CD4-positive, alpha-beta T cell treated with Interleukin-4 for 1 hour (primary cell): Measurements from ENCODE around the gene PLK4.
"Not testable (repeated sequence)": the region's sequence is repeated elsewhere in the genome, so short reads cannot be mapped to it uniquely, and the experiment has no call there.

Experiments
- DNase-seq, 2 donors: peaks; one replicate each; pipeline ENCODE4 v3.0.0-alpha.2; 2020 to 2022

The PLK4 gene

GRCh38 chr4:127880763-127881562, at the start of gene PLK4:
Gene PLK4, plus strand, starts transcription at chr4:127880893. Its CDS starts 242 bp downstream, at chr4:127881135.
- DNase-seq, result peak; percentile 96 to 97

DNA sequence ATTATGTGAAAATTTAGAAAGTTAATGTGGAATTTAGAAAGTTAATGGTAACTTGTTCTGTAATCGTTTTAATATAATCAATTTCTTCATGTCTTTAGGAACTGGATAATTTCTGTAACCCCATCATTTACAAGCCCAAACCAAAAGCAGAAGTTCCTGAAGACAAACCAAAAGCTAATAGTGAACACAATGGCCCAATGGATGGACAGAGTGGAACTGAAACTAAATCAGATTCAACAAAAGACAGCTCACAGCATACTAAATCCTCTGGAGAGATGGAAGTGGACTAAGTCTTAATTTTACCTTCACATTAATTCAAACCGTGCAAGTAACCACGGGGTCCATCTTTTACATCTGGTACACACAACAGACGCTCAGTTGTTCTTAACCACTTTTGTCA, 48.1 kb upstream of the PLK4 start:
- no peak for DNase-seq

DNA sequence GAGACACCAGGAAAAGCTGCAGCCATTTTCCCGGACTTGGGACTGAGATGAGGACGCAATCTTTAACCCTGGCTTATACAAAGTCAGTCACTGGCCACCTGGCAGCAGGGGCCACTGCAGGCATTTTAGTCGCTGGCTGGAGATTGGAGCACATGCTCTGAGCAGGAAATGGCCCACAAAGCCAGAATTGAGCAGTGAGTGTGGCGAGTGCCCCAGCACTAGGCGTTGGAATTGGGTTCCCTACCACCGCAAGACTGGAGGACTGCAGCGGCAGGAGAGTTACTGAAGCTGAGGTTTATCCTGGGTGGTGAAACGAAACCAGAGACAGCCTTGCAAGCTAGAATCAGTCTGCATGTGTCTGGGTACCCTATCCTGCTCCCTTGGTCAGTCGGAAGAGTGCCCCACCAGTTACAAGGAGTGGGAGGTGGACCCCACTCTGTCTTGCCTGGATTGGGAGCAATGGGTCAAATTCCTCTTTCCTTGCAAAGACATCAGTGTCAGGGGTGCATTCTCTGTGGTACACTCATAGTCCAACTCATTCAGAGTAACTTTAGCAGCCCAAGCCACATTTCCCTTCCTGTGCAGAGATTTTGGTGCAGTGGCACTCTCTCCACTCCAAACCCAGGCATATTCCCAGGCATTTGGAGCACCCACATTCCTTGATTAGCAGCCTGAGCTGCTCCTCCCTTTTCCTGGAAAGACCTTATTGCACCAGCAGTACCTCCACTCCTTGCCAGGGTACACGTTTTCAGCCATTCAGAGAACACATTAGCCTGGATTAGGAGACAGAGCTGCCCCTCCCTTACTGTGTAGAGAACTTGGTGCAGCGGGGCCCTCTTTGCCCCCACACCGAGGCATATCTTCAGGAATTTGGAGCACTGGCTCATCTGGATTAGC, 36.7 kb upstream of the PLK4 start:
- DNase-seq, result no peak

DNA sequence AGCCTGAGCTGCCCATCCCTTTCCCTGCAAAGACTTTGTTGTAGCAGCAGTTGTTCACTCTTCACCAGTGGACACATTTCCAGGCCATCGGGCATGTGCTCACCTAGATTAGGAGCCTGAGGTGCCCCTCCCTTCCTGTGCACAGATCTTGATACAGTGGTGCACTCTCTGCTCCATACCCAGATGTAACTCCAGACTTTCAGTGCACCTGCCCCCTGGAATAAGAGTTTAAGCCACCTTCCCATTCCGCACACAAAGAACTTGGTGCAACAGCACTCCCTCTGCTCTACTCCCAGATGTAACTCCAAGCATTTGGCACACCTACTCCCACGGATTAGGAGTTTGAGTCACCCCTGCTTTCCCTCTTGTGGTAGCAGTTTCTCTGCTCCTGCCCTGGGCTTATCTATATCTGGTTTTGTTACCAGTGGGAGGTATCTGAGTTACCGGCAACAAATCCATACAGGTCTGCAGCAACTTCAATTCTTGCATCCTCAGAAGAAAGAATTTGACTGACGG, 36.0 kb upstream of the PLK4 start:
- DNase-seq, result no peak

- no peak for DNase-seq
Measured at GRCh38 chr4:127846061-127846460, 34.6 kb upstream of the PLK4 start.

DNA sequence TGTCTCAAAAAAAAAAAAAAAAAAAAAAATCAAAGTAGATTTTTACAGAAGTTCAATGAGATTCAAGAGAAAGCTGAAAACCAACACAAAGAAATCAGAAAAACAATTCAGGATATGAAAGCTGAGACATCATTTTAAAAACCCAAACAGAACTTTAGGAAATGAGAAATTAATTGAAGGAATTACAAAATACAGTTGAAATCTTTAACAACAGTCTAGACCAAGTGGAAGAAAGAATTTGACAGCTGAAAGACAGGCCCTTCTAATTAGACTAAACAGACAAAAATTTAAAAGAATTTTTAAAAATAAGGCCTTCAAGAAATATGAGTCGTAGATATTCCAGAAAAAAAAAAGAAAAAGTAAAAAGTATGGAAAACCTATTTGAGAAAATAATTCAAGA, 33.9 kb upstream of the PLK4 start:
- no peak for DNase-seq

- DNase-seq, result no peak
Measured at GRCh38 chr4:127849505-127850234, 31.0 kb upstream of the PLK4 start.

DNA sequence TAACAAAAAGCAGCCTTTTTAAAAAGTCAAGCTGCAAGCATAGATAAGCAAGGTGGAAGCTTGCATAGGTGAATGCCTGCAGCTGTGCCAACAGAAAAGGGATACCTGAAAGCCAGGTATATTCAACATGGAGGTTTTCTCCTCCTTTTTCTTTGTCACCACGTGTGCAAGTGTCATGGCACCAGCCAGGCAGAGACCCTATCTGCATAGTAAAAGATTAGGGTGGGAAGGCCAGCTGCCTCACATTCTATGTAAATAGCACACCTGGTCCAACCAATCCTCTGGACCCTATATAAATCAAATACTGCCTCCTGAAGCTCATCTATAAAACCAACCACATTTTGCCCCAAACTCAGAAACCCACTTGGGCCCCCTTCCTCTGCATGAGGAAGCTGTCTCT, 28.0 kb upstream of the PLK4 start:
- DNase-seq, result no peak

DNA sequence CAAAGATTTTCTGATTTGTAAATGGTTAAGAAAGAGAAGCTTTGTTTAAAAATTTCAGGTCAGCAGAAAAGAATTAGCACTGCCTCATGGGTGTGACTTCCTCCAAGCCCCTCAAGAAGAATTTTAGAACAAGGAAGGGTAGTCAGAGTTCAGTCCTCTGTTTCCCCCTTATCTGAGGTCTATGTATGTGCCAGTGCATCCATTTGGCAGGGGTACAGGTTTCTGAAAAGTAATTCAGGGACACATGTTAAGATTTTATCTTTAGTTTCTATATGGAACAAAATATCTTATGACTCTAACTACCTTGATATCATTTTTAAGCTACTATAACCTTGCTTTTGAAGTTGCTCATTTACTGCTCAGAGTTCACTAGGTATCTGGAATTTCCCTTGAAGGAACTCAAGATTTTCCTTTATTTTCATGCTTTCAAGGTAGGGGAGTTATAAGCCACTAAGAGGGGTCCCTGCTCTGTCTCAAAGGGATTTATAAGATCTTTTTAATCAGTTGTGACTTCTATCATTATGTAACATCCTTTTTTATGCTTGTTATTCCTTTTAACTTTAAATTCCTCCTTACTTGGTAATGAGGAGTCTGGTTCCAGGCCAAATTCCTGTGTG, 24.4 kb upstream of the PLK4 start:
- DNase-seq, result no peak

GRCh38 chr4:127856813-127857447, 23.8 kb upstream of the PLK4 start:
- no peak for DNase-seq

GRCh38 chr4:127857641-127858040, 23.1 kb upstream of the PLK4 start:
- no peak for DNase-seq

DNA sequence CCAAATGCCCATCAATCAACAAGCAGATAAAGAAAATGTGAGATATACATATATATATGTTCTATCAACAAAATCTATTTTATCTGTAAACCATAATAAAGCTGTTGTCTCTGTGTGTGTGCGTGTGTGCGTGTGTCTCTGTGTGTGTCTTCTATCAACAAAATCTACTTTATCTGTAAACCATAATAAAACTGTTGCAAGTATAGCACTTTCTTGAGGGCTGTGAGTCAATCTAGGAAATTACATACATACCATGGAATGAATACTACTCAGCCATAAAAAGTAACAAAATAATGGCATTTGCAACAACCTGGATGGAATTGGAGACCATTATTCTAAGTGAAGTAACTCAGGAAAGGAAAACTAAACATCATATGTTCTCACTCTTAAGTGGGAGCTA, 12.5 kb upstream of the PLK4 start:
- no peak for DNase-seq

GRCh38 chr4:127870281-127870680, 10.4 kb upstream of the PLK4 start:
- DNase-seq, result no peak

DNA sequence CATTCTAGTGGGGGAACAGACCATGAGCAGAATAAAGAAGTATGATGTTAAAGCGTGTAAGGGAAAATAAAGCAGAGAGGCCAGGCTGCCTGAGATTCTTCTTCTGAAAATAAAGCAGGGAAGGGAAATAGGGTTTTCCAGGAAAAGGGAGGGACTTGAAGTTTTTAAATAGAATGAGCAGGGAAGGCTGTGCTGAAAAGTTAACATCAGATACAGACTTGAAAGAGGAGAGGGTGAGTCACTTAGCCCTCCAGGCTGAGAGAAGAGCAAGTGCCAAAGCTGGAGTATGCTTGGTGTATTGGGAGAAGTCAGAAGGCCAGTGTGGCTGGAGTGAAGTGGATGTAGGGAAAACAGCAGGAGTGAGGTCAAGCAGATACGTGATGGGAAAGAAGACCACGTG, 10.0 kb upstream of the PLK4 start:
- no peak for DNase-seq

GRCh38 chr4:127875791-127876190, 4.9 kb upstream of the PLK4 start:
- no peak for DNase-seq

GRCh38 chr4:127881563-127881864, 821 bp downstream of the PLK4 start:
- DNase-seq, result peak in 1 of 2 donors; percentile 22

DNA sequence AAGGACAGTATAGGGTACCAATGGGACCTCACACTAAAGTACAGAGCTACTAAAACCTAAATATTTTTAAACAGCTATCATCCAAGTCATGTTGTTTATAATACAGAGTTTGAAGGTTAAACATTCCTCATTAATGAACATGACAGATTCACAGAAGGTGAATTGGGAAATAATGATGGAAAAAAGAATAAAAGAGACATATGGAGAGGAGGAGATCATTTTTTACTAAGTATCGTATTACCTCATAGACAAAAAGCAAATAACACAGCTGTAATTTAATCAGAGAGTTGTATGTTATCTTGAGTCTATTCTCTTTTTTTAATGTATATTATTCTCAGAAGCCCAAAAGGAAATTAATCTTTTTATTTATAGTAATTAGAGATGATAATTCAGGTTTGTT, 7.9 kb downstream of the PLK4 start:
- DNase-seq, result no peak

GRCh38 chr4:127889903-127890302, 9.2 kb downstream of the PLK4 start:
- DNase-seq, result no peak

GRCh38 chr4:127896069-127896468, 15.4 kb downstream of the PLK4 start:
- DNase-seq, result no peak

DNA sequence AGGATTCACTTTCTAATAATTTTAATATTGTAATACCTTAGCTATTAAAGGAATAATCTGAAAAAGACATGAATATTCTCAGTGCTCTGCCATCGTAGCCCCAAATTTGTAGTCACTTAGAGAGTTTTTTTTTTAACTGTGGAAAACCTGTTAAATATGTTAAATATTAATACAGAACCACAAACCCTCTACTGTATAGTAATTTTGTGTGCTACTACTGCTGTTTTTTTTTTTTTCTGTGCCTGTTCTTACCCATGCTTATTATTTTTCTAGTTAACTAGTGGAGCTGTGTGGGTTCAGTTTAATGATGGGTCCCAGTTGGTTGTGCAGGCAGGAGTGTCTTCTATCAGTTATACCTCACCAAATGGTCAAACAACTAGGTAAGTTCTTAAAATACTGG, 15.8 kb downstream of the PLK4 start:
- DNase-seq, result no peak

DNA sequence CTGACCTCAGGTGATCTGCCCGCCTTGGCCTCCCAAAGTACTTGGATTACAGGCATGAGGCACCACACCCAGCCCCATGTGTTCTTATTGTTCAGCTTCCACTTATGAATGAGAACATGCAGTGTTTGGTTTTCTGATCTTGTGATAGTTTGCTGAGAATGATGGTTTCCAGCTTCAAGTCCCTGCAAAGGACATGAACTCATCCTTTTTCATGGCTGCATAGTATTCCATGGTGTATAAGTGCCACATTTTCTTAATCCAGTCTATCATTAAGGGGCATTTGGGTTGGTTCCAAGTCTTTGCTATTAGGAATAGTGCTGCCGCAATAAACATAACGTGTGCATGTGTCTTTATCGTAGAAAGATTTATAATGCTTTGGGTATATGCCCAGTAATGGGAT, 19.0 kb downstream of the PLK4 start:
- not testable (repeated sequence) for DNase-seq

GRCh38 chr4:127905029-127905428, 24.3 kb downstream of the PLK4 start:
- no peak for DNase-seq
